GM04503 (cell line): ENCODE data around the gene TBX3.

ENCODE experiments used
- DNase-seq: peaks from one replicate; pipeline ENCODE4 v3.0.0-alpha.2; 2012; ENCODE audit warnings: low read depth

The TBX3 gene

DNA sequence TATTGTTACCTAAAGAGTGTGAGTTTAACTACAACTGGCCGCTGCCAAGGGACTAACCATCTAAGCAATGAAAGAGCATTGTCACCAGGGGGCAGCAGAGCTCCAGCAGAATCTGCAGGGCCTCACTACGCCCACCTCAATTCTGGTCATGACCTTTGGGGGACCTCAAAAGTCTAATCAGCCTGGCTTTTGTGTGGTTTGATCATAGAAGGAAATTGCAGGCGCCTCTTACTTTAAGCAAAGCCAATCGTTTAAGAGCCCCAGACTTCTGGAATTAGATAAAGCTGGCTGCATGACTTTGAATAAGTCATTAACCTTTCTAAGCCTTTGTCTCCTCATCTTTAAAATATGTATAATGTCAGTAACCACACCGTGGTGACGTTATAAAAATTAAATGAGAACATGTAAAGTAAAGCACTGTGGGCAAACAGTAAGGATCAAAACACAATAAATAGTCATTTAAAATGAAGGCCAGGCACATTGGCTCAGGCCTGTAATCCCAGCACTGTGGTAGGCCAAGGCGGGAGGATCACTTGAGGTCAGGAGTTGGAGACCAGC lies 58.6 kb downstream of the TBX3 start:
- DNase-seq: peak; percentile 19

DNA sequence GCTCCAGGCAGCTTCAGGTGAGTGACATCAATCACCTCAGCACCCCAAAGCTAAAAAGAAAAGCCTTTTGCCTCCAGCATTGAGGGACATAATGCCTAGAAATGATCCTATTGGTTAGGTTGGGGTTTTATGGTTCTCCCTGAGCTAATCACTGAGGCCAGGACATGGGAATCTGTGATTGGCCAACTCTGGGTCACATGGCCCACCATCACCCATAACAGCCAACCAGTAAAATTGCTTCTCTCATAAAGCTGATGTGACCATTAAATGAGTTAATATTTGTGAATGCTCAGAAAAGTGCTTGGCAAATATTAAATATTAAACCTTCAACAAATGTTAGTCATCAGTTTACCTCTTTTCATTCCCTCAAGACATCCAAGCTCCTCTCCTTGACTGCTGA lies 60.2 kb downstream of the TBX3 start:
- DNase-seq: no peak
